SK-N-SH (cell line): ENCODE results near the gene BEX2. TPM values are rescaled to one million over a fixed set of nuclear protein-coding genes. Genes with fewer than 3 reads are reported as not detected.

ENCODE experiments used
- CTCF ChIA-PET: fragments of 300-600, 350-600 bp; formaldehyde crosslinking; extraction: SDS; loops from one replicate; lab custom pipeline; 2021; lab: Yijun Ruan, JAX
- POLR2A ChIA-PET: fragments of 350-600 bp; sonication (Branson Sonifier 250); formaldehyde crosslinking; extraction: SDS; loops from one replicate; lab custom pipeline; 2020; ENCODE audit warnings: antibody characterized with exemption, inconsistent platforms; lab: Yijun Ruan, JAX
- DNase-seq: peaks from one replicate; pipeline ENCODE4 v3.0.0; 2012
- H2AFZ ChIP-seq: fragments of 200-600 bp; sonication (generic); 2 replicates; pipeline ENCODE4 v1.8.1; 2016; ENCODE audit warnings: antibody characterized with exemption, mild to moderate bottlenecking, low read depth
- H3F3A ChIP-seq: fragments of 200-600 bp; sonication (generic); replicated peaks from 2 replicates; pipeline ENCODE3; 2016; ENCODE audit warnings: antibody characterized with exemption, mild to moderate bottlenecking; ENCODE audit not compliant: insufficient read depth
- H3K27ac ChIP-seq, 2 experiments: fragments of 200-500 bp in 1 of 2; fragments of 200-600 bp in 1 of 2; sonication (Bioruptor generic) in 1 of 2; sonication (generic), shearing (Covaris generic) in 1 of 2; 2 replicates each; pipeline versions ENCODE4 v1.5.1 to v1.6.1; 2014 to 2016; ENCODE audit warnings: low read depth in 2 of 2, inconsistent platforms in 1 of 2, low read length in 1 of 2, mild to moderate bottlenecking in 1 of 2, mixed read lengths in 1 of 2
- H3K27me3 ChIP-seq: fragments of 200-600 bp; sonication (generic), shearing (Covaris generic); 2 replicates; pipeline ENCODE4 v1.6.1; 2016; ENCODE audit warnings: mixed run types; ENCODE audit not compliant: insufficient read depth
- H3K36me3 ChIP-seq, 2 experiments: fragments of 200-500 bp in 1 of 2; fragments of 200-600 bp in 1 of 2; sonication (Bioruptor generic) in 1 of 2; sonication (generic) in 1 of 2; replicated peaks in 1 of 2; 2 replicates each; pipeline versions ENCODE3 to v1.5.1; 2014 to 2016; ENCODE audit warnings: low read length in 1 of 2, mild to moderate bottlenecking in 1 of 2; ENCODE audit not compliant: insufficient read depth in 2 of 2, control insufficient read depth in 1 of 2
- H3K4me1 ChIP-seq, 2 experiments: fragments of 200-500 bp in 1 of 2; fragments of 200-600 bp in 1 of 2; sonication (Bioruptor generic) in 1 of 2; sonication (generic), shearing (Covaris generic) in 1 of 2; 2 replicates each; pipeline versions ENCODE4 v1.5.1 to v1.6.1; 2014 to 2016; ENCODE audit warnings: low read depth in 1 of 2, low read length in 1 of 2, mixed run types in 1 of 2; ENCODE audit not compliant: insufficient read depth in 2 of 2, control insufficient read depth in 1 of 2
- H3K4me2 ChIP-seq: fragments of 200-600 bp; sonication (generic), shearing (Covaris generic); 2 replicates; pipeline ENCODE4 v1.6.1; 2017; ENCODE audit warnings: mixed run types
- H3K4me3 ChIP-seq, 2 experiments: fragments of 200-500 bp in 1 of 2; fragments of 200-600 bp in 1 of 2; sonication (Bioruptor generic) in 1 of 2; sonication (generic), shearing (Covaris generic) in 1 of 2; 2 replicates each; pipeline versions ENCODE4 v1.5.1 to v1.8.1; 2014 to 2016; ENCODE audit warnings: low read depth in 2 of 2, inconsistent platforms in 1 of 2, low read length in 1 of 2, mild to moderate bottlenecking in 1 of 2, mixed read lengths in 1 of 2, moderate library complexity in 1 of 2
- H3K79me2 ChIP-seq: fragments of 200-600 bp; sonication (generic); 2 replicates; pipeline ENCODE4 v1.8.1; 2017; ENCODE audit warnings: mild to moderate bottlenecking; ENCODE audit not compliant: insufficient read depth
- H3K9ac ChIP-seq: fragments of 200-600 bp; sonication (generic); 2 replicates; pipeline ENCODE4 v1.6.1; 2017; ENCODE audit warnings: mixed run types
- H3K9me2 ChIP-seq: fragments of 200-600 bp; sonication (generic); 2 replicates; pipeline ENCODE4 v1.6.1; 2017; ENCODE audit warnings: mixed run types
- H3K9me3 ChIP-seq: fragments of 200-600 bp; sonication (generic); 2 replicates; pipeline ENCODE4 v1.6.1; 2017; ENCODE audit warnings: mixed run types, mild to moderate bottlenecking, moderate library complexity
- H4K20me1 ChIP-seq: fragments of 200-600 bp; sonication (generic); 2 replicates; pipeline ENCODE4 v1.6.1; 2017; ENCODE audit warnings: mild to moderate bottlenecking, mixed run types; ENCODE audit not compliant: insufficient read depth
- EZH2phosphoT487 ChIP-seq: fragments of 200-600 bp; sonication (generic); IDR thresholded peaks from 2 replicates; pipeline ENCODE4 v1.6.1; 2017; ENCODE audit warnings: low read depth, mixed run types, mild to moderate bottlenecking, antibody characterized with exemption, moderate library complexity, borderline replicate concordance
- FOSL2 ChIP-seq: IDR thresholded peaks from 2 replicates; pipeline ENCODE4 v1.4.0; 2012; ENCODE audit warnings: low read depth, mild to moderate bottlenecking, moderate library complexity, borderline replicate concordance
- FOXJ3 ChIP-seq: sonication (generic); formaldehyde crosslinking; IDR thresholded peaks from 2 replicates; pipeline ENCODE4 v1.5.1; 2020; ENCODE audit warnings: mild to moderate bottlenecking, missing genetic modification reagents
- GATA2 ChIP-seq: sonication (generic); formaldehyde crosslinking; IDR thresholded peaks from 2 replicates; pipeline ENCODE4 v1.5.0; 2020; ENCODE audit warnings: mild to moderate bottlenecking, missing genetic modification reagents
- JUND ChIP-seq: IDR thresholded peaks from 2 replicates; pipeline ENCODE4 v1.4.0; 2012
- MAX ChIP-seq: IDR thresholded peaks from 2 replicates; pipeline ENCODE4 v1.4.0; 2012; ENCODE audit warnings: low read depth
- MXI1 ChIP-seq: IDR thresholded peaks from 2 replicates; pipeline ENCODE4 v1.6.1; 2012; ENCODE audit warnings: mild to moderate bottlenecking, low read depth, low read length, improper control_type of control experiment
- POLR2AphosphoS5 ChIP-seq: IDR thresholded peaks from 2 replicates; pipeline ENCODE4 v1.6.1; 2012; ENCODE audit warnings: low read depth, low read length
- RCOR1 ChIP-seq: fragments of 150-350 bp; IDR thresholded peaks from 2 replicates; pipeline ENCODE4 v1.6.1; 2017; ENCODE audit warnings: antibody characterized with exemption, low read length
- RXRA ChIP-seq: IDR thresholded peaks from 2 replicates; pipeline ENCODE4 v1.4.0; 2012; ENCODE audit warnings: low read depth, mild to moderate bottlenecking, borderline replicate concordance
- SIN3A ChIP-seq: IDR thresholded peaks from 2 replicates; pipeline ENCODE4 v1.6.1; 2012; ENCODE audit warnings: low read depth, mild to moderate bottlenecking, low read length, moderate library complexity, borderline replicate concordance
- TEAD4 ChIP-seq: IDR thresholded peaks from 2 replicates; pipeline ENCODE4 v1.4.0; 2012; ENCODE audit warnings: mild to moderate bottlenecking, borderline replicate concordance; ENCODE audit not compliant: insufficient read depth
- USF2 ChIP-seq: fragments of 150-350 bp; IDR thresholded peaks from 2 replicates; pipeline ENCODE4 v1.6.1; 2017; ENCODE audit warnings: antibody characterized with exemption, low read length, low read depth, borderline replicate concordance
- YY1 ChIP-seq: IDR thresholded peaks from 2 replicates; pipeline ENCODE4 v1.4.0; 2012; ENCODE audit warnings: low read depth, mild to moderate bottlenecking
- ZBTB33 ChIP-seq: IDR thresholded peaks from 2 replicates; pipeline ENCODE4 v1.4.0; 2012; ENCODE audit warnings: low read depth, borderline replicate concordance
- WGBS: methylation state at CpG from one replicate; pipeline ENCODE4 v1.1.6; 2017; ENCODE audit warnings: low lambda C conversion rate; 5-methylcytosine and 5-hydroxymethylcytosine counted together
- polyA plus RNA-seq, 3 experiments: library from polyadenylated mRNA; depleted of rRNA; stranded (reverse); fragments of >200 nt; gene quantifications; 2 replicates each; pipeline ENCODE4 v1.2.3, GENCODE V29; 2012
- TF ChIP-seq, protein P1 (sequence below): fragments of 200-600 bp; sonication (generic); IDR thresholded peaks from 2 replicates; pipeline ENCODE4 v1.6.1; 2017; ENCODE audit warnings: antibody characterized with exemption, mild to moderate bottlenecking, moderate library complexity
- TF ChIP-seq, protein P2 (sequence below): IDR thresholded peaks from 2 replicates; pipeline ENCODE4; 2012
- TF ChIP-seq, protein P3 (sequence below): IDR thresholded peaks from 2 replicates; pipeline ENCODE4 v1.6.1; 2012; ENCODE audit warnings: mild to moderate bottlenecking, low read depth, low read length, moderate library complexity

BEX2 gene
- polyA plus RNA-seq, 1 of the 3 experiments (the other 2 are of a cell fraction), result 36.9 TPM

DNA sequence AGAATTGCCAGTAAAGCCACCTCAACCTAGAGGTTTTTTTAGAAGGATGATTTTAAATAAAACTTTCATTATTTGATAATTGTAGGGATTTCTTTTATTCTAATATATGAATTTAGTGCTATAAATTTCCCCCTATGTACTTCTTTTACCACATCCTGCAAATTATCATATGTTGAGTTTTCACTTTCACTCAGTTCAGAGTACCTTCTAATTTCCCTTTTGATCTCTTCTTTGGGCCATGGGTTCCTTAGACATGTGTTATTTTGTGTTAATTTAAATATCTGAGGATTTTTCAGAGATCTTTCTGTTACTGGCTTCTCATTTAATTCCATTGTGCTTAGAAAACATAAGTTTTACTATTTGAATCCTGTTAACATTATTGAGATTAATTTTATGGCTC lies 6.1 kb downstream of the BEX2 start:
- no peak overlapping the region for H2AFZ ChIP-seq
- H3K4me1 ChIP-seq, result peaks cover 0 to 3% of the 10 kb centered on the region in 2 experiments; a peak in 1 of 4 replicates
- no peaks in the 10 kb centered on the region for H3K36me3 ChIP-seq
- H3K4me3 ChIP-seq, result no peak overlapping the region
- CTCF ChIA-PET, result no interaction called here
- POLR2A ChIA-PET, result no interaction called here
- TF ChIP-seq EZH2phosphoT487, result no peak
- TF ChIP-seq RCOR1, result no peak
- TF ChIP-seq SIN3A, result no peak
- TF ChIP-seq, protein P1, sequence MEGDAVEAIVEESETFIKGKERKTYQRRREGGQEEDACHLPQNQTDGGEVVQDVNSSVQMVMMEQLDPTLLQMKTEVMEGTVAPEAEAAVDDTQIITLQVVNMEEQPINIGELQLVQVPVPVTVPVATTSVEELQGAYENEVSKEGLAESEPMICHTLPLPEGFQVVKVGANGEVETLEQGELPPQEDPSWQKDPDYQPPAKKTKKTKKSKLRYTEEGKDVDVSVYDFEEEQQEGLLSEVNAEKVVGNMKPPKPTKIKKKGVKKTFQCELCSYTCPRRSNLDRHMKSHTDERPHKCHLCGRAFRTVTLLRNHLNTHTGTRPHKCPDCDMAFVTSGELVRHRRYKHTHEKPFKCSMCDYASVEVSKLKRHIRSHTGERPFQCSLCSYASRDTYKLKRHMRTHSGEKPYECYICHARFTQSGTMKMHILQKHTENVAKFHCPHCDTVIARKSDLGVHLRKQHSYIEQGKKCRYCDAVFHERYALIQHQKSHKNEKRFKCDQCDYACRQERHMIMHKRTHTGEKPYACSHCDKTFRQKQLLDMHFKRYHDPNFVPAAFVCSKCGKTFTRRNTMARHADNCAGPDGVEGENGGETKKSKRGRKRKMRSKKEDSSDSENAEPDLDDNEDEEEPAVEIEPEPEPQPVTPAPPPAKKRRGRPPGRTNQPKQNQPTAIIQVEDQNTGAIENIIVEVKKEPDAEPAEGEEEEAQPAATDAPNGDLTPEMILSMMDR, result no peak
- TF ChIP-seq FOSL2, result no peak
- TF ChIP-seq MXI1, result no peak
- no peak for TF ChIP-seq ZBTB33
- no peak for TF ChIP-seq USF2
- TF ChIP-seq TEAD4, result no peak
- TF ChIP-seq YY1, result no peak
- TF ChIP-seq, protein P2, sequence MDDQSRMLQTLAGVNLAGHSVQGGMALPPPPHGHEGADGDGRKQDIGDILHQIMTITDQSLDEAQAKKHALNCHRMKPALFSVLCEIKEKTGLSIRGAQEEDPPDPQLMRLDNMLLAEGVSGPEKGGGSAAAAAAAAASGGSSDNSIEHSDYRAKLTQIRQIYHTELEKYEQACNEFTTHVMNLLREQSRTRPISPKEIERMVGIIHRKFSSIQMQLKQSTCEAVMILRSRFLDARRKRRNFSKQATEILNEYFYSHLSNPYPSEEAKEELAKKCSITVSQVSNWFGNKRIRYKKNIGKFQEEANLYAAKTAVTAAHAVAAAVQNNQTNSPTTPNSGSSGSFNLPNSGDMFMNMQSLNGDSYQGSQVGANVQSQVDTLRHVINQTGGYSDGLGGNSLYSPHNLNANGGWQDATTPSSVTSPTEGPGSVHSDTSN, result no peak
- DNase-seq, result no peak
- H3K27me3 ChIP-seq, result no peaks in the 10 kb centered on the region; the same call in 1 of the 2 replicates
- no peak overlapping the region for H3K27ac ChIP-seq
- no peaks in the 10 kb centered on the region for H3K9me2 ChIP-seq
- no peaks in the 10 kb centered on the region for H3K9me3 ChIP-seq
- H3K4me2 ChIP-seq, result no peak overlapping the region
- H4K20me1 ChIP-seq, result no peaks in the 10 kb centered on the region
- H3K79me2 ChIP-seq, result no peaks in the 10 kb centered on the region
- H3K9ac ChIP-seq, result no peak overlapping the region
- no peaks in the 10 kb centered on the region for H3F3A ChIP-seq

- H4K20me1 ChIP-seq, result no peaks in the 10 kb centered on the region
- WGBS, result 4% methylated on average over 2 of the region's 2 CpGs
- no peak overlapping the region for H3K27ac ChIP-seq
- no peak overlapping the region for H2AFZ ChIP-seq
- POLR2A ChIA-PET, result no interaction called here
- no peaks in the 10 kb centered on the region for H3K4me1 ChIP-seq
- no peaks in the 10 kb centered on the region for H3K9me2 ChIP-seq
- H3K9me3 ChIP-seq, result no peaks in the 10 kb centered on the region
- DNase-seq, result no peak
- no peaks in the 10 kb centered on the region for H3F3A ChIP-seq
- CTCF ChIA-PET, result no interaction called here
- no peaks in the 10 kb centered on the region; the same call in 1 of the 2 replicates for H3K27me3 ChIP-seq
- no peak overlapping the region for H3K9ac ChIP-seq
- H3K4me3 ChIP-seq, result no peak overlapping the region
- H3K4me2 ChIP-seq, result no peak overlapping the region
- no peaks in the 10 kb centered on the region for H3K36me3 ChIP-seq
- no peaks in the 10 kb centered on the region for H3K79me2 ChIP-seq
- TF ChIP-seq POLR2AphosphoS5 (no peak), FOXJ3 (no peak), RXRA (no peak), GATA2 (CRISPR knock-in tag) (no peak), JUND (no peak), MAX (no peak), SIN3A (no peak)
- TF ChIP-seq, protein P3, sequence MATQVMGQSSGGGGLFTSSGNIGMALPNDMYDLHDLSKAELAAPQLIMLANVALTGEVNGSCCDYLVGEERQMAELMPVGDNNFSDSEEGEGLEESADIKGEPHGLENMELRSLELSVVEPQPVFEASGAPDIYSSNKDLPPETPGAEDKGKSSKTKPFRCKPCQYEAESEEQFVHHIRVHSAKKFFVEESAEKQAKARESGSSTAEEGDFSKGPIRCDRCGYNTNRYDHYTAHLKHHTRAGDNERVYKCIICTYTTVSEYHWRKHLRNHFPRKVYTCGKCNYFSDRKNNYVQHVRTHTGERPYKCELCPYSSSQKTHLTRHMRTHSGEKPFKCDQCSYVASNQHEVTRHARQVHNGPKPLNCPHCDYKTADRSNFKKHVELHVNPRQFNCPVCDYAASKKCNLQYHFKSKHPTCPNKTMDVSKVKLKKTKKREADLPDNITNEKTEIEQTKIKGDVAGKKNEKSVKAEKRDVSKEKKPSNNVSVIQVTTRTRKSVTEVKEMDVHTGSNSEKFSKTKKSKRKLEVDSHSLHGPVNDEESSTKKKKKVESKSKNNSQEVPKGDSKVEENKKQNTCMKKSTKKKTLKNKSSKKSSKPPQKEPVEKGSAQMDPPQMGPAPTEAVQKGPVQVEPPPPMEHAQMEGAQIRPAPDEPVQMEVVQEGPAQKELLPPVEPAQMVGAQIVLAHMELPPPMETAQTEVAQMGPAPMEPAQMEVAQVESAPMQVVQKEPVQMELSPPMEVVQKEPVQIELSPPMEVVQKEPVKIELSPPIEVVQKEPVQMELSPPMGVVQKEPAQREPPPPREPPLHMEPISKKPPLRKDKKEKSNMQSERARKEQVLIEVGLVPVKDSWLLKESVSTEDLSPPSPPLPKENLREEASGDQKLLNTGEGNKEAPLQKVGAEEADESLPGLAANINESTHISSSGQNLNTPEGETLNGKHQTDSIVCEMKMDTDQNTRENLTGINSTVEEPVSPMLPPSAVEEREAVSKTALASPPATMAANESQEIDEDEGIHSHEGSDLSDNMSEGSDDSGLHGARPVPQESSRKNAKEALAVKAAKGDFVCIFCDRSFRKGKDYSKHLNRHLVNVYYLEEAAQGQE, result no peak
Measured at GRCh38 chrX:103293118-103293517, 17.7 kb downstream of the BEX2 start.
